ENCODE results near the gene TMA7.

TMA7 gene

DNA sequence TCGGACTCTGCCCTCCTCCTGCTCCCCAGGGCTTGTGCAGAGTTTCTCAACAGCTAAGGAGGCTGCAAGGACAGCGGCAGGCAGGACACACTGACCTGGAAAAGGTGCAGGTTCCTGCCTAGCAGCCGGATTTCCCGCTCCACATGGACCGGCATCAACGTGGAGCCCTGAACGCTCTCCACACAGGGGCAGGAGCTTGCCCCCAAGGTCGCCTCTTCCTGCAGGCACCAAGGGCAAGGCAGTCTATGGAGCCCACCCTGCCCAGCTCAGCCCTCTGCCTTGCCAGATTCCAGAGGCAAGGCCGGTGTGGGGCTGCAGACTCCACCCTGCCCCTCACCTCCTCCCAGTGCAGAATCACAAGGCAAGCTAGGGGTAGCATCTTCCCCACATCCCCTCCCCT, 20.9 kb upstream of the TMA7 start:
- Histone ChIP-seq H3K27ac (ENCODE audit: low read depth, low read length, poor library complexity, severe bottlenecking) (no peak overlapping the region), H3K9me3 (ENCODE audit: low read length) (no peaks in the 10 kb centered on the region), H4K20me1 (ENCODE audit: insufficient read depth, low read length) (no peaks in the 10 kb centered on the region), H3K36me3 (ENCODE audit: insufficient read depth, low read length) (no peaks in the 10 kb centered on the region), H3K4me3 (ENCODE audit: low read depth, low read length, poor library complexity, severe bottlenecking) (no peak overlapping the region), H3F3A (ENCODE audit: insufficient read depth, low read length) (no peaks in the 10 kb centered on the region), H3K27me3 (ENCODE audit: insufficient read depth, low read length) (peaks cover 6% of the 10 kb centered on the region), H3K9ac (ENCODE audit: low read length) (no peak overlapping the region), H2AFZ (ENCODE audit: low read length) (no peak overlapping the region), H3K4me1 (ENCODE audit: insufficient read depth, low read length, severe bottlenecking) (no peaks in the 10 kb centered on the region), H3K79me2 (ENCODE audit: insufficient read depth, low read length) (no peaks in the 10 kb centered on the region), H3K9me2 (ENCODE audit: low read depth, low read length) (no peaks in the 10 kb centered on the region), H3K4me2 (ENCODE audit: low read length) (no peak overlapping the region)
- TF ChIP-seq, protein P1, sequence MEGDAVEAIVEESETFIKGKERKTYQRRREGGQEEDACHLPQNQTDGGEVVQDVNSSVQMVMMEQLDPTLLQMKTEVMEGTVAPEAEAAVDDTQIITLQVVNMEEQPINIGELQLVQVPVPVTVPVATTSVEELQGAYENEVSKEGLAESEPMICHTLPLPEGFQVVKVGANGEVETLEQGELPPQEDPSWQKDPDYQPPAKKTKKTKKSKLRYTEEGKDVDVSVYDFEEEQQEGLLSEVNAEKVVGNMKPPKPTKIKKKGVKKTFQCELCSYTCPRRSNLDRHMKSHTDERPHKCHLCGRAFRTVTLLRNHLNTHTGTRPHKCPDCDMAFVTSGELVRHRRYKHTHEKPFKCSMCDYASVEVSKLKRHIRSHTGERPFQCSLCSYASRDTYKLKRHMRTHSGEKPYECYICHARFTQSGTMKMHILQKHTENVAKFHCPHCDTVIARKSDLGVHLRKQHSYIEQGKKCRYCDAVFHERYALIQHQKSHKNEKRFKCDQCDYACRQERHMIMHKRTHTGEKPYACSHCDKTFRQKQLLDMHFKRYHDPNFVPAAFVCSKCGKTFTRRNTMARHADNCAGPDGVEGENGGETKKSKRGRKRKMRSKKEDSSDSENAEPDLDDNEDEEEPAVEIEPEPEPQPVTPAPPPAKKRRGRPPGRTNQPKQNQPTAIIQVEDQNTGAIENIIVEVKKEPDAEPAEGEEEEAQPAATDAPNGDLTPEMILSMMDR (IDR thresholded peaks at IDR 0.05; ENCODE audit: low read length): no peak
- no peak for TF ChIP-seq EZH2 (IDR thresholded peaks at IDR 0.05; ENCODE audit: borderline replicate concordance, low read length)

DNA sequence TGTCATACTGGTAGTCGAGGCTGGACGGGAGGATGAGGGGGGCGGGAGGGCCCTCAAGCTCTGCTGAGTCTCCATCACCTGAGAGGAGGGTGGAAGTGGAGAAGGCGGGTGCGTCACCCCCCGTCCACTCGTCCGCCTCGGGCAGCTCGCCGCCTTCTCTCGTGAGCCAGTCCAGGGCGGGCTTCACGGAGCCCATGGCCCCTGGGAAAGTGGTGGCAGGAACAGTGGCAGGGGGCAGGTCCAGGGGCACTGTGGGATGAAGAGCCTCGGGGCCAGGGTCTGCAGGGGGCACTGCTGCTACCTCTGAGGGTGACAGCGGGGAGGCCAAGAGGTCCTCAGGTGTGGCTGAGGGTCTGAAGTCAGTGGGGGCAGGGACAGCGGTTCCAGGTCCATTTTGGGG, 20.5 kb upstream of the TMA7 start:
- Histone ChIP-seq H4K20me1 (ENCODE audit: insufficient read depth, low read length) (no peaks in the 10 kb centered on the region), H3K27ac (ENCODE audit: low read depth, low read length, poor library complexity, severe bottlenecking) (no peak overlapping the region), H3K4me3 (ENCODE audit: low read depth, low read length, poor library complexity, severe bottlenecking) (no peak overlapping the region), H3K9me2 (ENCODE audit: low read depth, low read length) (no peaks in the 10 kb centered on the region), H3K36me3 (ENCODE audit: insufficient read depth, low read length) (no peaks in the 10 kb centered on the region), H3K9ac (ENCODE audit: low read length) (no peak overlapping the region), H3K4me1 (ENCODE audit: insufficient read depth, low read length, severe bottlenecking) (no peaks in the 10 kb centered on the region), H3K27me3 (ENCODE audit: insufficient read depth, low read length) (peaks cover 6% of the 10 kb centered on the region), H3F3A (ENCODE audit: insufficient read depth, low read length) (no peaks in the 10 kb centered on the region), H3K4me2 (ENCODE audit: low read length) (no peak overlapping the region), H3K9me3 (ENCODE audit: low read length) (no peaks in the 10 kb centered on the region), H3K79me2 (ENCODE audit: insufficient read depth, low read length) (no peaks in the 10 kb centered on the region), H2AFZ (ENCODE audit: low read length) (no peak overlapping the region)
- TF ChIP-seq, protein P1 (IDR thresholded peaks at IDR 0.05; ENCODE audit: low read length): no peak
- TF ChIP-seq EZH2 (IDR thresholded peaks at IDR 0.05; ENCODE audit: borderline replicate concordance, low read length): no peak

DNA sequence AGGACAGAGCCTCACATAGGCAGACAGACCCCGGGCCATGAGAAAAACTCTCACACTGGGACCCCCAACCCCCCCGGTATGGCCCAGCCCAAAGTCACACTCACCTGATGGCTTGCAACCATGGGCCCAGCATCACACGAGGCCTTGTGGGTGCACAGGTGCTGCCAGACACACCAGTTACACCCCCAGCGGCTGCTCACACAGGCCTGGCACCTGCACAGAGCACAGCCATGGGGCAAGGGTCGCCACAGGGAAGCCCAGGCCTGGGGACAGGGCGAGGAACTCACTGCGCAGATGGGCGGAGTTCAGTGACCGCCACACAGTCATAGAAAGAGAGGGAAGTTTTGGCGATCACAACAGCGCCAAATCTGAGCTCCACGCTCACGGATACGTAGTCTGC, 19.5 kb upstream of the TMA7 start:
- Histone ChIP-seq H4K20me1 (ENCODE audit: insufficient read depth, low read length) (no peaks in the 10 kb centered on the region), H3K36me3 (ENCODE audit: insufficient read depth, low read length) (no peaks in the 10 kb centered on the region), H3K4me1 (ENCODE audit: insufficient read depth, low read length, severe bottlenecking) (no peaks in the 10 kb centered on the region), H3K9me3 (ENCODE audit: low read length) (no peaks in the 10 kb centered on the region), H3K9me2 (ENCODE audit: low read depth, low read length) (no peaks in the 10 kb centered on the region), H3F3A (ENCODE audit: insufficient read depth, low read length) (no peaks in the 10 kb centered on the region), H2AFZ (ENCODE audit: low read length) (no peak overlapping the region), H3K9ac (ENCODE audit: low read length) (no peak overlapping the region), H3K27me3 (ENCODE audit: insufficient read depth, low read length) (peaks cover 6% of the 10 kb centered on the region), H3K4me3 (ENCODE audit: low read depth, low read length, poor library complexity, severe bottlenecking) (no peak overlapping the region), H3K27ac (ENCODE audit: low read depth, low read length, poor library complexity, severe bottlenecking) (no peak overlapping the region), H3K4me2 (ENCODE audit: low read length) (no peak overlapping the region), H3K79me2 (ENCODE audit: insufficient read depth, low read length) (no peaks in the 10 kb centered on the region)
- TF ChIP-seq, protein P1 (IDR thresholded peaks at IDR 0.05; ENCODE audit: low read length): no peak
- TF ChIP-seq EZH2 (IDR thresholded peaks at IDR 0.05; ENCODE audit: borderline replicate concordance, low read length): no peak
